H1 (cell line): ENCODE results near the gene GPRIN3. TPM values are rescaled to one million over a fixed set of nuclear protein-coding genes. Genes with fewer than 3 reads are reported as not detected.

Source experiments
- CTCF ChIA-PET: fragments of 300-600 bp; sonication (Branson Sonifier 250); formaldehyde crosslinking; loops from one replicate; lab custom pipeline; 2021; ENCODE audit not compliant: partially characterized antibody; lab: Charles Lee
- POLR2A ChIA-PET: fragments of 300-600 bp; sonication (Branson Sonifier 250); formaldehyde crosslinking; loops from one replicate; lab custom pipeline; 2021; ENCODE audit warnings: inconsistent platforms; ENCODE audit not compliant: partially characterized antibody; lab: Charles Lee
- DNase-seq, 2 experiments: peaks; one replicate each; pipeline versions ENCODE4 v3.0.0 to v3.0.0-alpha.2; 2010 to 2022; ENCODE audit warnings: low spot score in 2 of 2, low read depth in 1 of 2, mixed read lengths in 1 of 2
- FAIRE-seq: peaks from 2 replicates; lab custom pipeline; 2011; peaks lifted over from hg19 to GRCh38; lab: Jason Lieb, UNC
- H2AFZ ChIP-seq: 2 replicates; pipeline ENCODE4 v1.8.1; 2012; ENCODE audit warnings: low read length, inconsistent platforms
- H2AK5ac ChIP-seq: 2 replicates; pipeline ENCODE4 v1.6.1; 2013; ENCODE audit warnings: low read depth, low read length
- H2BK120ac ChIP-seq: replicated peaks from 2 replicates; pipeline ENCODE3; 2013; ENCODE audit warnings: low read depth, low read length, inconsistent platforms
- H2BK12ac ChIP-seq: 2 replicates; pipeline ENCODE4 v1.6.1; 2013; ENCODE audit warnings: low read depth, low read length
- H2BK15ac ChIP-seq: 2 replicates; pipeline ENCODE4 v1.6.1; 2013; ENCODE audit warnings: low read length
- H2BK20ac ChIP-seq: 2 replicates; pipeline ENCODE4 v1.6.1; 2013; ENCODE audit warnings: low read length
- H2BK5ac ChIP-seq: 2 replicates; pipeline ENCODE4 v1.6.1; 2013; ENCODE audit warnings: low read depth, low read length
- H3K14ac ChIP-seq: 2 replicates; pipeline ENCODE4 v1.6.1; 2013; ENCODE audit warnings: inconsistent platforms; ENCODE audit not compliant: insufficient read length
- H3K18ac ChIP-seq: 2 replicates; pipeline ENCODE4 v1.6.1; 2013; ENCODE audit warnings: low read length; ENCODE audit errors: extremely low read depth
- H3K23ac ChIP-seq: 2 replicates; pipeline ENCODE4 v1.6.1; 2013; ENCODE audit warnings: inconsistent platforms; ENCODE audit not compliant: insufficient read length
- H3K23me2 ChIP-seq: 2 replicates; pipeline ENCODE4 v1.6.1; 2013; ENCODE audit warnings: low read depth, low read length
- H3K27ac ChIP-seq: 2 replicates; pipeline ENCODE4 v1.6.1; 2011; ENCODE audit warnings: low read depth, low read length, inconsistent platforms
- H3K27me3 ChIP-seq, 4 experiments: replicated peaks in 1 of 4; 1 replicate in 1 of 4; 2 replicates in 3 of 4; pipeline versions ENCODE4 v1.6.1 to v1.8.1; 2011 to 2013; ENCODE audit warnings: low read length in 3 of 4, mild to moderate bottlenecking in 3 of 4, inconsistent platforms in 2 of 4, mixed read lengths in 2 of 4, moderate library complexity in 1 of 4; ENCODE audit not compliant: control insufficient read depth in 3 of 4, insufficient read depth in 3 of 4; ENCODE audit errors: extremely low read depth in 1 of 4
- H3K36me3 ChIP-seq, 4 experiments: 2 replicates each; pipeline versions ENCODE4 v1.6.1 to v1.8.1; 2011 to 2013; ENCODE audit warnings: mild to moderate bottlenecking in 4 of 4, low read length in 3 of 4, moderate library complexity in 2 of 4, control low read depth in 1 of 4, inconsistent platforms in 1 of 4; ENCODE audit not compliant: insufficient read depth in 4 of 4, control insufficient read depth in 2 of 4
- H3K4ac ChIP-seq: replicated peaks from 2 replicates; pipeline ENCODE3; 2013; ENCODE audit warnings: low read length, low read depth, mixed read lengths, inconsistent platforms; ENCODE audit not compliant: insufficient read length
- H3K4me1 ChIP-seq, 4 experiments: replicated peaks in 1 of 4; 1 replicate in 1 of 4; 2 replicates in 3 of 4; pipeline versions ENCODE4 v1.6.1 to v1.8.1; 2011 to 2013; ENCODE audit warnings: low read length in 3 of 4, inconsistent platforms in 2 of 4, mixed read lengths in 1 of 4; ENCODE audit not compliant: insufficient read depth in 4 of 4, control insufficient read depth in 3 of 4
- H3K4me2 ChIP-seq, 2 experiments: 2 replicates each; pipeline versions ENCODE4 v1.6.1 to v1.8.1; 2011 to 2013; ENCODE audit warnings: low read depth in 2 of 2, low read length in 2 of 2, control low read depth in 1 of 2, inconsistent platforms in 1 of 2, mild to moderate bottlenecking in 1 of 2; ENCODE audit not compliant: insufficient read depth in 1 of 2
- H3K4me3 ChIP-seq, 4 experiments: fragments of 200-600, 300-600 bp in 1 of 4; sonication (generic), shearing (Covaris generic), sonication (Bioruptor Twin) in 1 of 4; 2 replicates each; pipeline versions ENCODE4 v1.5.1 to v1.8.1; 2011 to 2016; ENCODE audit warnings: low read length in 4 of 4, low read depth in 3 of 4, control low read depth in 2 of 4, inconsistent platforms in 2 of 4, mild to moderate bottlenecking in 2 of 4, mixed read lengths in 1 of 4, moderate library complexity in 1 of 4; ENCODE audit not compliant: insufficient read depth in 2 of 4; ENCODE audit errors: extremely low read depth in 1 of 4
- H3K56ac ChIP-seq: replicated peaks from 2 replicates; pipeline ENCODE3; 2013; ENCODE audit warnings: low read depth, mild to moderate bottlenecking, mixed read lengths, low read length, inconsistent platforms; ENCODE audit not compliant: insufficient read length
- H3K79me1 ChIP-seq: 2 replicates; pipeline ENCODE4 v1.6.1; 2013; ENCODE audit warnings: low read depth, low read length, control low read depth
- H3K79me2 ChIP-seq, 2 experiments: 2 replicates each; pipeline versions ENCODE4 v1.6.1 to v1.8.1; 2012 to 2013; ENCODE audit warnings: low read length in 2 of 2, mild to moderate bottlenecking in 2 of 2, inconsistent platforms in 1 of 2; ENCODE audit not compliant: insufficient read depth in 2 of 2, control insufficient read depth in 1 of 2
- H3K9ac ChIP-seq, 4 experiments: replicated peaks in 1 of 4; 1 replicate in 1 of 4; 2 replicates in 3 of 4; pipeline versions ENCODE4 v1.6.1 to v1.8.1; 2011 to 2013; ENCODE audit warnings: low read depth in 3 of 4, low read length in 3 of 4, control low read depth in 2 of 4, mild to moderate bottlenecking in 2 of 4, moderate library complexity in 2 of 4, inconsistent platforms in 1 of 4; ENCODE audit errors: extremely low read depth in 1 of 4
- H3K9me3 ChIP-seq, 2 experiments: 2 replicates each; pipeline versions ENCODE4 v1.6.1 to v1.8.1; 2012 to 2013; ENCODE audit warnings: mild to moderate bottlenecking in 2 of 2, moderate library complexity in 2 of 2, control low read depth in 1 of 2, inconsistent platforms in 1 of 2, low read depth in 1 of 2, low read length in 1 of 2, mixed read lengths in 1 of 2; ENCODE audit not compliant: insufficient read depth in 2 of 2
- H4K20me1 ChIP-seq, 2 experiments: replicated peaks in 1 of 2; 2 replicates each; pipeline versions ENCODE3 to v1.8.1; 2011 to 2013; ENCODE audit warnings: inconsistent platforms in 2 of 2, low read length in 2 of 2, mild to moderate bottlenecking in 1 of 2; ENCODE audit not compliant: insufficient read depth in 2 of 2, control insufficient read depth in 1 of 2
- H4K5ac ChIP-seq: 2 replicates; pipeline ENCODE4 v1.6.1; 2013; ENCODE audit warnings: low read length, low read depth, mixed read lengths, inconsistent platforms; ENCODE audit not compliant: insufficient read length
- H4K8ac ChIP-seq: 2 replicates; pipeline ENCODE4 v1.8.0; 2013; ENCODE audit warnings: mild to moderate bottlenecking, moderate library complexity, low read length, inconsistent platforms; ENCODE audit not compliant: insufficient read depth; ENCODE audit errors: extremely low read depth
- H4K91ac ChIP-seq: replicated peaks from 2 replicates; pipeline ENCODE3; 2013; ENCODE audit warnings: low read length, mixed read lengths, inconsistent platforms; ENCODE audit not compliant: insufficient read length
- ATF3 ChIP-seq: IDR thresholded peaks from 2 replicates; pipeline ENCODE4 v1.6.1; 2011; ENCODE audit warnings: low read depth, mild to moderate bottlenecking, low read length; ENCODE audit not compliant: insufficient read depth
- BRCA1 ChIP-seq: IDR thresholded peaks from 2 replicates; pipeline ENCODE4 v1.6.1; 2012; ENCODE audit warnings: low read depth, low read length, improper control_type of control experiment
- CBX5 ChIP-seq: fragments of 300-800, 300-1000 bp; sonication (generic); IDR thresholded peaks from 2 replicates; pipeline ENCODE4 v1.7.1; 2016; ENCODE audit warnings: antibody characterized with exemption, low read length, low read depth
- CEBPB ChIP-seq: IDR thresholded peaks from 2 replicates; pipeline ENCODE4 v1.6.1; 2012; ENCODE audit warnings: low read depth, low read length
- CREB1 ChIP-seq: IDR thresholded peaks from 2 replicates; pipeline ENCODE4 v1.6.1; 2012; ENCODE audit warnings: inconsistent platforms
- EGR1 ChIP-seq: IDR thresholded peaks from 2 replicates; pipeline ENCODE4 v1.6.1; 2011; ENCODE audit warnings: low read depth, low read length, borderline replicate concordance
- GABPA ChIP-seq: IDR thresholded peaks from 2 replicates; pipeline ENCODE4 v1.6.1; 2011; ENCODE audit warnings: mild to moderate bottlenecking, low read length, moderate library complexity, borderline replicate concordance; ENCODE audit not compliant: insufficient read depth
- KDM1A ChIP-seq: fragments of 200-600, 300-600 bp; sonication (generic); IDR thresholded peaks from 2 replicates; pipeline ENCODE4 v1.7.1; 2016; ENCODE audit warnings: mild to moderate bottlenecking, low read length, borderline replicate concordance
- KDM5A ChIP-seq: fragments of 200-600 bp; IDR thresholded peaks from 2 replicates; pipeline ENCODE4 v1.7.1; 2012; ENCODE audit warnings: mild to moderate bottlenecking, low read length, inconsistent platforms, mixed read lengths
- SIN3A ChIP-seq, 2 experiments: IDR thresholded peaks in 1 of 2; conservative IDR thresholded peaks in 1 of 2; 2 replicates each; pipeline ENCODE4 v1.6.1; 2011 to 2012; ENCODE audit warnings: low read length in 2 of 2, improper control_type of control experiment in 1 of 2, low read depth in 1 of 2, mild to moderate bottlenecking in 1 of 2
- SIRT6 ChIP-seq: IDR thresholded peaks from one replicate; pipeline ENCODE4 v1.7.1; 2012; ENCODE audit warnings: low read length, inconsistent platforms
- SIX5 ChIP-seq: IDR thresholded peaks from 2 replicates; pipeline ENCODE4 v1.6.1; 2011; ENCODE audit warnings: mild to moderate bottlenecking, low read depth, low read length
- YY1 ChIP-seq: IDR thresholded peaks from 2 replicates; pipeline ENCODE4 v1.6.1; 2011; ENCODE audit warnings: low read depth, mild to moderate bottlenecking, low read length
- WGBS, 2 experiments: shearing (Covaris generic) in 1 of 2; methylation state at CpG; one replicate each; pipeline versions ENCODE4 v1.1.6 to v1.1.7; 2013 to 2015; ENCODE audit warnings: low lambda C conversion rate in 2 of 2, mixed read lengths in 2 of 2, inconsistent platforms in 1 of 2, low coverage in 1 of 2, missing lambda C conversion rate in 1 of 2; ENCODE audit not compliant: insufficient replicate concordance in 2 of 2, insufficient coverage in 1 of 2, insufficient read length in 1 of 2; ENCODE audit errors: extremely low coverage in 1 of 2, missing lambda C conversion rate in 1 of 2; 5-methylcytosine and 5-hydroxymethylcytosine counted together
- polyA plus RNA-seq, 7 experiments: library from polyadenylated mRNA; depleted of rRNA in 3 of 7; stranded (reverse) in 5 of 7; unstranded in 2 of 7; fragments of >200 nt in 5 of 7; fragments of 200-250 nt in 2 of 7; gene quantifications; 1 replicate in 5 of 7; 2 replicates in 1 of 7; 4 replicates in 1 of 7; pipeline versions ENCODE4 v1.2.1 to v1.2.3, GENCODE V29; 2011 to 2013; ENCODE audit warnings: missing spikeins in 2 of 7, mixed read lengths in 2 of 7
- total RNA-seq: library from RNA; stranded (reverse); fragmentation: NEBNext Ultra II Directional; extraction: Animal tissue kit (Norgen Biotek cat#: 25700); gene quantifications from 2 replicates; pipeline ENCODE4 v1.2.1, GENCODE V29; 2021
- TF ChIP-seq, protein P1 (sequence below): IDR thresholded peaks from 2 replicates; pipeline ENCODE4 v1.6.1; 2012; ENCODE audit warnings: low read length, inconsistent platforms

The GPRIN3 gene
- total and polyA plus RNA-seq, 2 of the 8 experiments (the other 6 are each of a cell fraction or from before 2014, with no cell fraction given): 0.17 to 1.4 TPM

GRCh38 chr4:89230271-89230670, 77.3 kb downstream of the GPRIN3 start:
- Histone ChIP-seq H2BK15ac (no peak overlapping the region), H2BK20ac (no peak overlapping the region), H4K91ac (no peak overlapping the region), H3K27me3 (no peaks in the 10 kb centered on the region), H4K8ac (no peak overlapping the region), H3K23ac (no peak overlapping the region), H3K56ac (no peak overlapping the region), H2AFZ (no peak overlapping the region), H3K79me2 (no peaks in the 10 kb centered on the region), H3K9me3 (no peaks in the 10 kb centered on the region), H3K4me3 (no peak overlapping the region), H3K14ac (no peak overlapping the region), H3K27ac (no peak overlapping the region), H3K4me2 (no peak overlapping the region), H3K79me1 (no peaks in the 10 kb centered on the region), H3K18ac (no peak overlapping the region), H3K9ac (no peak overlapping the region), H2AK5ac (no peak overlapping the region), H2BK120ac (no peak overlapping the region), H3K4ac (no peak overlapping the region), H4K20me1 (no peaks in the 10 kb centered on the region), H3K36me3 (no peaks in the 10 kb centered on the region), H2BK12ac (no peak overlapping the region), H2BK5ac (no peak overlapping the region), H3K4me1 (no peaks in the 10 kb centered on the region), H3K23me2 (no peaks in the 10 kb centered on the region), H4K5ac (no peak overlapping the region)
- ChIA-PET CTCF (no interaction called here), POLR2A (no interaction called here)
- WGBS, 2 experiments: 91% methylated on average over 3 of the region's 3 CpGs; no CpG with 5 or more reads in 1 of the 2 experiments
- FAIRE-seq (no peak), DNase-seq (no peak)
- TF ChIP-seq SIRT6: no peak
- no peak for TF ChIP-seq YY1
- no peak for TF ChIP-seq GABPA
- no peak for TF ChIP-seq SIX5
- TF ChIP-seq ATF3: no peak
- no peak for TF ChIP-seq SIN3A (conservative IDR thresholded peaks at IDR 0.05 in 1 of 2, IDR thresholded peaks at IDR 0.05 in 1 of 2; ENCODE audit: low read depth in 1 of 2, low read length in 2 of 2)
- TF ChIP-seq CEBPB: no peak
- TF ChIP-seq BRCA1: no peak
- TF ChIP-seq, protein P1, sequence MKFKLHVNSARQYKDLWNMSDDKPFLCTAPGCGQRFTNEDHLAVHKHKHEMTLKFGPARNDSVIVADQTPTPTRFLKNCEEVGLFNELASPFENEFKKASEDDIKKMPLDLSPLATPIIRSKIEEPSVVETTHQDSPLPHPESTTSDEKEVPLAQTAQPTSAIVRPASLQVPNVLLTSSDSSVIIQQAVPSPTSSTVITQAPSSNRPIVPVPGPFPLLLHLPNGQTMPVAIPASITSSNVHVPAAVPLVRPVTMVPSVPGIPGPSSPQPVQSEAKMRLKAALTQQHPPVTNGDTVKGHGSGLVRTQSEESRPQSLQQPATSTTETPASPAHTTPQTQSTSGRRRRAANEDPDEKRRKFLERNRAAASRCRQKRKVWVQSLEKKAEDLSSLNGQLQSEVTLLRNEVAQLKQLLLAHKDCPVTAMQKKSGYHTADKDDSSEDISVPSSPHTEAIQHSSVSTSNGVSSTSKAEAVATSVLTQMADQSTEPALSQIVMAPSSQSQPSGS: no peak
- no peak for TF ChIP-seq KDM5A
- TF ChIP-seq CREB1: no peak
- TF ChIP-seq EGR1: no peak
- no peak for TF ChIP-seq CBX5
- no peak for TF ChIP-seq KDM1A
